Activated T-cell treated with anti-CD3 and anti-CD28 coated beads for 4 hours (primary cell): ENCODE results near the gene JAG1.

Experiments
- DNase-seq: peaks from one replicate; pipeline ENCODE4 v3.0.0-alpha.2; 2020

The JAG1 gene

DNA sequence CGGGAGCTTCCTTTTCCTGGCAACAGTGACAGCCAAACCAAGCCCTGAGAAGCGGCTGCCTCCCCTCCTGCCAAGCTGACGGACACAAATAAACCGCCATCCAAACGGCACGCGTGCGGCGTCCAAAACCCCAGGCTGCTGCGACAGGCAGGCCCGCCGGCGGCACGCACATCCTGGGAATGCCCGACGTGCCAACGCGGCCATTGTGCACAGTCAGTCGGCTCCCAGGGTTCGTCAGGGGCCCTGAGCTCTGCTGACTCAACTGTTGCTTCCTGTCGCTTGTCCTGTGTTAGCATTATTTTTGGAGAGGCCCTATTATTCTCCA, 6.8 kb downstream of the JAG1 start:
- DNase-seq, result no peak

DNA sequence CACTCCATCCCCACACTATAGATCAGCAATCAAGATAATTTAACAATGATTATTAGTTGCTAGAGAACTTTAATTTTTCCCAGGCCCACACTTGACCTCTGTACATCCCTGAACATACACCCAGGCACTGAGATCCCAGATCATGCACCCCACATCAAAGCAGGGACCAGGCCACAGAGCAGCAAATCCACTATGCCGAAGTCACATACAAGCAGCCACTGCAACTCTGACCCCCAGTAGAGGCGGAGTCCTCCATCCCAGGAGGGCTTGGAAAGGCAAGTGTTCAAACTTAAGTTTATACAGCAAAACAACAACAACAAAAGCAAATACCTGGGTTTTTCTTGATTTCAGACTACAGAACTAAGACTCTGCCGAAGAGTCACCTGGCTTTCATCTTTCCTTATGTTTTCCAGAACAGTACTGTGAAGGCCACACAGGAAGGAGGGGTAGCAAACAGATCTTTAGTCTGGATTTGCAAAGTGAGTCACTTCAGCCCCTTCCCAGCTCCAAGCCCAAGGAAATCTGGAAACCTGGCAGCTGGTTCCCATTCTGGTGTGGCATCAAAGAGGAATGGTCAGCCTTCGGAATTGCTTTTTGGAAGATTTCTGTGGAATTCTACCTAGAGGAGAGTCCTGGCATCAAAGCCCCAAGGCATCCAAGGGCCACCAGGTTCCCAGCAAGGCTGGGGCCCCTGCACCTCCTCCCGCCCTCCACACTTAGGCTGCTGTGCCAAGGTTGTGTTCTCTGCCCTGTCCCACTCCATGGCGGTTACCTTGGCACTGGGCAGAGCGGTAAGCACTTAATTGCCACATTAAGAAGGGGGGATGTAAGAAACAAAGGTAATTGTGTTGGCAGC, 7.3 kb downstream of the JAG1 start:
- DNase-seq, result no peak

DNA sequence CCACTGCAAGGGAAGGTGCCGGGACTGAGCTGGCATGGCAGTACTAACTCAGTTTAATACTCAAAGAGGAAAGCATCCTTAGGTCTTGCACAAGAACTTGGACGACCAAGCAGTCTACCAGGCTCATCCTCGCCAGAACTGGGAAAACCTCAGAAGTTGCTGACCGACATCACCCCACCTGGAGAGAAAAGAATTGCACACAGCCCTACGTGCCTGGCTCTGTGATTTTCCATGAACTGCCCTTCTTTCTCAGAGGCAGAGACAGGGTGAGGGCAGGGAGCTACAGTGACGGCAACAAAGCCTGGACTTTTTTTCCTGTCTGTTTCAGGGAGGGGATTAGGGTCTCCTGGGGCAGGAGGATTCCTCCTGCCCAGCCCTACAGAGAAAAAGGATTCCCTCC, 8.0 kb downstream of the JAG1 start:
- no peak for DNase-seq

DNA sequence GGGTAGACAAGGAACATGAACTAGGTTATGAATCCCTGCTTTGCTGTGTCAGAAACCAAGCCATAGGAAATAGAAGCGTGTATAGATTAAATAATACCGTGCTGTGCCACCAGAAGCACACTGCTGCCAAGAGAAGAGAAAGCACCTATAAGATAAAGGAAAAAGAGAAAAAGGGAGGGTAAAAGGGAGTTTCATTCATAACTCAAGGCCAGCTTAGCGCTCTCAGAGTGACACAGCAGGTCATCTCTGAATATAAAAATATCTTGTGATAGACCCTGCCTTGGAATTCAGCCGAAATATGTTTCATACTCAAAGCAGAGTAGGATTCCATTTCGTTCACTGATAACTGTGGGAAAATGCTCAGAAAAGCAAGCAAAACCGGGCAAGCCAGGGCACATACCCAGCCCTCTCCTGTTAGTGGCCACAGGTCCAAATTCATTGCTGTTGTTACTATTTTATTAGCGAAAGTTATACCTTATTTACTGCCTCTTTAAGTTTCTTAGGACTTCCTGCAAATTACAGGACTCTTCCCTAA, 8.7 kb downstream of the JAG1 start:
- DNase-seq, result no peak

DNA sequence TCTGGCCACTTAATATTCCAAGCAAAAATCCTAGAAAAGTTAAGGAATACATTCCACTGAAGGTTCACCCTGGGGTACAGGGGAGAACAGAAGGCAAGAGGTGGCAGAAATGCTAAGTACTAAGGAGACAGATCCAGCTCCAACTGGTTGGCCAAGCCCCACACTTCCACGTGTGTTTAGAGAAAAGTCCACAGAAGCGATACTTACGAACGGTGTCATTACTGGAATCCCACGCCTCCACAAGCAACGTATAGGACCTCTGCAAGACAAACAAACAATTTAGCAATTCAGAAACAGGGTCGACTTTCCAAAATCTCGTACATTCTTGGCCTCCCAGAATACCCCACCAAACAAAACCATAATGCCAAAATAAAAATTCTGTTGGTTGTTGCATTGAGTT, 10.0 kb downstream of the JAG1 start:
- DNase-seq, result no peak

DNA sequence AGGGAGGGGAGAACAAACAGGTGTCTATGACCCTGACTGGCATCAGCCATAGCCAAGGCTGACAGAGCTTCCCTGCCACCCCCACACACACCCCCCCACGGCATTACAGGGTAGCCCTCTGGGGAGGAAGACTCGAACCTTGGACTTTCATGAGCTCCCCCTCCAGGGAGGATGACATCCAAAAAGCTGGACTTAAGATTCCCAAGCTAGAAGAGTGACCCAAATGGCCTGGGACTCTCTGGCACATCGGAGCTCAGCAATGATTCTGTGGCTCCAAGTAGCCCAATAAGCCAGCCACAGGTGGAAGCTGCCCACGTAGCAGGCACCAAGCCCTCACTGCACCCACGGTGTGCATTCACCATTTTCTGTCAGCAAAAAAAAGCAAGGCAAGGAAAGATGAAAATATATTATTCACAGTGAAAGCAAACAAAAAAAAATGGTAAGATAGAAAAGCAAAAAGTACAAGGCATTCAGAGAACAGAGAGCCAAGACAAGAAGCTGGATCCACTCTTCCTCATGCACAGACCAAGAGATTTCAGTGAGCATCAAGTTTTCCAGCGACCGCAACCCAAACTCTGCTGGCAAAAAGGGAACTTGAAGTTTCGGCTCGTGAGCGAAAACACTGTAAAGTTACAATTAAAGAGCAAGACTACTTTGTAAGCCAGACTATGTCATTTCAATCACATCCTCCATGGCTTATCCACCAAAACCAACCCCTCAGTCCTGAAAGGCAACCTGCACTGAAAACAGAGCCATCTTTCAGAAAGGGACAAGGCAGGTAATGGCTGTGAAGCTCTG, 10.9 kb downstream of the JAG1 start:
- no peak for DNase-seq

DNA sequence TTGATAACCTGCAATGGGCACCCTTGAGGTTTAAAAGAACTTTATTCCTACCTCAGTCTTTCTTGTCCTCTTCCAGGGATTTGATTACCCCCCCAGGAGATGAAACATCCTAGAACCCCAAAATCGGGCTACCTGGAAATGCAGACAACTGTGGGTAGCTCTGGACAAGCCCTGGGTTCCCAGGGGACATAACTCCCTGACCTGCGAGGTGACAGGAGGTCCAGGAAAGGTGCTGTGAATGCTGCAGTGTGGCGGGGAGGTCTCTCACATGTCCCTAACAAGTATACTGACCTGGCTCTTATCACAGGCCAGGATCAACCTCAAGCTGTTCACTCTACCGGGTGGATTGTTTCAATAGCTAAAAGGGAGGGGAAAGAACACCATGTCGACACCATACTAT, 11.6 kb downstream of the JAG1 start:
- DNase-seq, result no peak

DNA sequence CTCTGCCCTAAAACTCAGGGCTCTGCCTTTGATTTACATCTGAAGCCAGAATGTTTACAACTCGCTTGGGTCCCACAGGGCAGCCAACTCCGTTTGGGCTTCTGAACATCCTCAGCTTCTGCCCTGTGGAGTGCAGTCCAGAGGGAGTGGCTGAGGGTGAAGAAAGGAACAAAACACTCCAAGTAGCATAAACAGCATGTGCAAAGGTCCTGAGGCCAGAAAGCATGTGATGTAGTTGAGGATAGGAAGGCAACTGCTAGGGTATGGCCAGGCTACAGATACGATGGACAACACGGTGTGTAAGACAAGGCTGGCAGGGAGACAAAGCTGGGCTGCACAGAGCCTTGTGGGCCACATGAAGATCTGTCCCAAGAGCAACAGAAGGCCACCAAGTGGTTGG, 12.5 kb downstream of the JAG1 start:
- DNase-seq, result no peak

DNA sequence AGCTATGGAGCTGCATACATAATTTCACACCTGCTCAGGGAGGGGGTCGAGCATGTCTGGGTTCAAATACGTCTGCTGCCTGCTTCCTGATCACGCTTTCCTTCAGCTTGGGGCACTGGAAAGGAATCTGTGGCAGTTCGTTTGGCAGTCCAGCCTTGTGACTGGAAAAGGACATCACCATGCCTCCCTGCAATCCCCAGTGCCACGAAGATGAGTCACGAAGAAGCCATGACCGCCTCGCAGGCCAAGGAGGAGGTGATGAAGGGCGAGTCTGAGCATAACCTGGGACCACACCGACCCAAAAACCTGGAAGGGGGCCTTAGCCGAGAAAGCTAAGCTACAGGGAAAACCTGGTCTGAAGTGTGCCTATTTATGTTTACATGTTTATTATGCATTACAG, 13.1 kb downstream of the JAG1 start:
- DNase-seq, result no peak

DNA sequence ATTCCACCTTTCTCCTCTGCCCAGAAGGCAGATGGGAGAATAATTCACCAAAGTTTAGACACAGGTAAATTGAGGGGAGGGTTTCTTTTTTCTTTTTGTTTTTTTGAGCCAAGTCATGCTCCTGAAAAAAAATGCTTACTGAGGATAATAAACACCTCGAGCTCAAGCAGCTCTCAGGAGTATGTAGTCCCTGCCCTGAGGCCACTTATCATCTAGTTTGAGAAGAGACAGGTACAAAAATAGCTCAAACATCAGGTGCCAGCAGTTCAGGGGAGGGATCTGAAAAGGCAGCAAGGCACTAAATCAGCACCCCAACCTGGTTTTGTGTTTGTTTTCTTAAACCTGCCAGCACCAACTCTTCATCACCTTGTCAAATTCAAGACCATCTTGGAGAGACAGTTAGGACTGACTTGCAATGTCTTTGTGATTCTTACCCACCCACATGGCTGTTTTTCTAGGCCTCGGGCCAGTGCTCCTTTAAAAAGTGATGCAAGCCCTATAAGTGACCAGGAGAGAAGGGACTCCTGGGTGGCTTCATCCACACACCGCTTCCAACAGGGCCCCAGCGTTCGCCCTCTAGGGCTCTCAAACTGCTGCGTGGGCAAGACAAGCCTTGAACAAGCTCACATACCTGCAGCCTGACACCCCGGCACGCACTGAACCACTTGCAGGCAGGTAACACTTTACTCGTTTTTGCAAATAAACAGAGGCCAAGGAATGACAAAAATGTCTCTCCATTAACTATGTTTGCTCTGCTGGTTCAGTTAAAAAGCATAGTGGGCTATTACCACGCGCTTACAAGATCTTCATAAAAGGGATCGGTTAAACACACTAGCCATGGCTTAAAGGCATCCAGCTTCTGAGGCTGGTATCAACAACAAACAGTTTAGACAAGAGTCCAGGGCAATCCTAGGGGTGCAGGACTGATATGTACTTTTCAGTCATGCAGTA, 13.9 kb downstream of the JAG1 start:
- no peak for DNase-seq

DNA sequence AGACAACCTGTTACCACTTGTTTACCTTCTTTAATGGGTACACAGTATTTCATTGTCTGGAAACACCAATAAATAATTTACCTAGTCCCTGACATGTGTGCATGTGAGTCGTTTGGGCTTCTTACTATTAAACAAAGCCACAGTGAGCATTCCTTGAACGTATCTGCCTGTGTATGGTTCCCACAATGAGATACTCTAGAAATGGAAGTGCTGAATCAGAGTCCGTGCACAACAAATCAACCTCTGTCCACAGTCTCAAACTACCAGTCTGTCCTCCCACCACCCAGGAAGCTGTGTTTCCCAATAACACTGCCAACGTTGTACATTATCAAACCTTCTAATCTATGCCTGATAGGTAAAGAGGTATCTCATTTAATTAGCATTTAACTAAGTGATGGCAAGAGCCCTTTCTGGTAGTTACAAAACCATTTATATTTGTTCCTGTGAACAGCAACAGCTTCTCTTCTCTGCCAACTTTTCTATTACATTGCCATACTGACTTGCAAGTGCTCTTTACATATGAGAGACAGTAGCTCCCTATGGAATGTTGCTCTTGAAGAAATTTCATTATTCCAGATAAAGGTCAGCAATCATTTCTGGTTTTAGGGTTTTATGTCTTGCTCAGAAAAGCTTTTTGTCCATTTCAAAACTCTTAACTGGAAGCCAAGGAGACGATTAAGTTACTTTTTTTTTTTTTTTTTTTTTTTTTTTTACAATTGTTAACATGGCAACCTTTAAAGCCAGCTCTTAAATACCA, 14.7 kb downstream of the JAG1 start:
- no peak for DNase-seq

DNA sequence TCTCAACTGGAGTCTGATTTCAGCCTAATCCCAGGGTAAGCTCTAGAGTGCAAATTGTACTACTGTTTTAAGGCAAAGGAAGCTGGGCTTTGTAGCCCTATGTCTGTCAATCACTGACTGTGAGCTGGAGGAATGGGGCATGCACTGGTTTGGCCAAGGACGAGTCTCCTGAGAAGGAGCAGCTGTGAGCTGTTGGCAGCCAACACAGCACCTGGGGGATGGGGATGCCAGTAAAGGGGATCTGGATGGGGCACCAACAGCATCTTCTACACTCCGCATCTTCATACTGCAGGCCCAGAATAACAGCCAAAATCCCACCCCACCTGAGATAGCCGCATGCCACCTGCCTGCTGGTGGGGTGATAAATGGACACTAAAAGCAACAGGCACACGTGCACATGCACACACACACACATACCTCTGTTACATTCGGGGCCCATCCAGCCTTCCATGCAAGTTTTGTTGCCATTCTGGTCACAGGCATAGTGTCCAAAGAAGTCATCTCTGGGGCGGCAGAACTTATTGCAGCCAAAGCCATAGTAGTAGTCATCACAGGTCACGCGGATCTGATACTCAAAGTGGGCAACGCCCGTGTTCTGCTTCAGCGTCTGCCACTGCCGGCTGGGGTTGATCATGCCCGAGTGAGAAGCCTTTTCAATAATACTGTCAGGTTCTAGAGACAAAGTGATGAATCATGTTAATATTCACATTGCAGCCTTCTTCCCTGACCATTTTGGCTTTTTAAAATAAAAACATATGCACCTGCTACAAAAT, 15.6 kb downstream of the JAG1 start:
- no peak for DNase-seq

DNA sequence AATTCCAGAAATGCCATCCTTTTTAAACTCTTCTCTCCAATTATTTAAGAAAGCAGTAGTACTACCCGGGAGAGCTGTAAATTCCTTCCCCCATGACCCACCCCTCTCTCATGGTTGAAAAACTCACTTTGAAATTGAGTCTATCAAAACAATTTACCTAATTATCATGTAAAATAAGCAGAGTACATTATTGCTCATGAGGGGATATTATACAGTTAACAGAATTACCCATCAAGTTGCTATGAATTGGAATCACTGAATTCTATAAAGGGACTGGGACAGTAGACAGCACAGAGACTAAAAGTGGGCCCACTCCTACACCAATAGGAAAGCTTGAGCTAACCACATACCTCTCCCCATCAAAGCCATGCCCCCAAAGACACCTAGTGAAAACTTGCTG, 16.3 kb downstream of the JAG1 start:
- DNase-seq, result no peak

DNA sequence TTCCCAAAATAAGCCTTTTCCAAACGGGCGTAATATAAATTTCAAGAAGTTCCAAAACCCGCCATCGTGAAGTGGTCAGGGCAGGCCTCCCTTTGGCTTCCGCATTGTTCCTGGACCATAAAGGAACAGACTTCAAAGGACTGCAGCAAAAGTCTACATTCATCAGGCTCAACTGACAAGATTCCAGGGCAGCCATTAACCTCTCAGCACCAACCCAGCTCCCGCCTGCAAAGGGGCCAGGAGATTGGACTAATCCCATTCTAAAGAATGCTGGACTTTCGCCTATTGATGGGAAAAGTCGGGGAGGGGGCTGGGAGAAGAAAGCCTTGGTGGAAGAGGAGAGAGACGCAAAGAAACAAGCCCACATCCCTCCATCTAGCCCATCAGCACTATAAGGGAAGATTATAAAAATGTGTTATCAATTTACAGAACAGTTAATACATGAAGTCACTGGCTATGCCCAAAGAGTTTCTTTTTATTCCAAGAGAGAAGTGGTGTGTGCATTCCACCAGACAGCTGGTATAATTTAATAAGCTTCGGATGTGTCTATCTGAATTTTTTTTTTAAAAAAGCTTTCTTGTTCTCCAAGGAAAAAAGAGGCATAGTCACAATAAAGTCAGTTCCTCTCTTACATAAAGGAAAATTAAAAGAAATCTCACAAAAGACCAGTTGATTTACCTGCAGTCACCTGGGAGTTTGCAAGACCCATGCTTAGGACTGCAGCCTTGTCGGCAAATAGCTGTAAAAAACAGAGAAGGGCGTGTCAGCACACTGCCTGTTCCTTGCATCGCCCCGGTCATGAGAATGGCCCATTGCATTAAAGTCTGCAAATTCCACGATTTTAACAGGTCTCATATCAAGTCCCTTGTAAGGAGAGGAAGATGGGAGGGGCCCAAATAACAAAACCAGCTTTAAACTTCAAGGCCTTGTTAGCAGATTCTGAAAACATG, 17.8 kb downstream of the JAG1 start:
- DNase-seq, result no peak

DNA sequence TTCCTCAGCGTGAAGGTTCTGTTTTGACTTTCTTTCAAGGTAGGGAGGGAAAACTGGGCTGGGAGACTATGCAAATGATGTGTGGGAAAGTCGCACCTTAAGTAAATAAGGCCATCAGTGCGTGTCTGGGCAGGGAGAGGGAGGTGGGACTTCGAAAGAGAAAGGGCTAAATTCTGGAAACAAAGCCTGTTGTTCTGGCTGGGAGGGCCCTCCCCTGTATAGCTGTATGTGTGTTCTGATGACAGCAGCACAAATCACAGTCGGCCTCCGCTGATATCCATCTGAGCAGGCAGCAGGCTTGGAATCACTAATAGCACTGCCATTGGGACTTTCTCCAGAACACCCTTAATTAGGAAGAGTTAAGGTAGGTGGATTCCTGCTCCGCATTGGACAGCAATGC, 19.2 kb downstream of the JAG1 start:
- DNase-seq, result no peak

DNA sequence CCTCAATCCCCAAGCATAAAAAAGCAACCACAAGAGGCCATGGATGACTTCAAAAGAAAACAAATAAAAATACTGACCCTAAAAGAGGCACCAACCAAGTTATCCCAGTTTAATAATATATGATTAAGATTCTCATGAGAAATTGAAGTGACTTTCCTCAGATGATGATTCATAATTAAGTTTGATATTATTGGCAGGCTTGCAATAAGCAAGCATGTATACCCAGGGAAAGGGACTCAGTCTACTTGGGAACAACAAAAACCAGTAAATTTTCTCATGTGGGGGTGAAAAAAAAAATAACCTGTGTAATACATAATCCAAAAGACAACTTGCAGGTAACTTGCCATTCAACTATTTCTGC, 19.6 kb downstream of the JAG1 start:
- no peak for DNase-seq

DNA sequence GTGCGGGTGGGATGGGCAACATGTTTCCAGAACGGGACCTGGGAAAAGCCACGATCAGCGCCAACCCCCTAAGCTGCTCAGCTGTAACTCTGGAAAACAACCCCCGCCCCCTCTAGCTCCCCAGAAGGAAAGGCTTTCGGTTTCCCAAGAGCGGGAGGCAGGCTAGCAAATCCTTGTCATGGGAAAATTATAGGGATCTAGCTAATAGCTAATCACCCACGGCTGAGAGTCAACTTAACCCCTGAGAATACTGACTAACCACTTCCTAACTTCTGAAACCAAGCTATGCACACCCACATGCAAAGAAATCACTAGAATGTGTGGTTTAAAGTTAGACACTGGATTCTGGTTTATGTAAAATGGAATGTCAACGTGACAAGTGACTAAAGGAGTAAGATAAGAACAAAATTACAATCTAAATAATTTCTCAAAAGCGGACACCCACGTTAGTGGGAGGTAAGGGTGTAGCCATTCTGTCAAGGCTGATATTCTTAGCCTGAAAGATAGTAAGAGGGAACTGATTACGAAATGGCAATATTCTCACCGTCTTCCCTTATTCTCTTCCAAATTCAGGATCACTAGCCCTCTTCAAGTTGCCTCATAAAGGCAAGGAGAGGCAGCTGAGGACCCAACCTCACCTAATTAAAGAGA, 20.1 kb downstream of the JAG1 start:
- DNase-seq, result no peak

DNA sequence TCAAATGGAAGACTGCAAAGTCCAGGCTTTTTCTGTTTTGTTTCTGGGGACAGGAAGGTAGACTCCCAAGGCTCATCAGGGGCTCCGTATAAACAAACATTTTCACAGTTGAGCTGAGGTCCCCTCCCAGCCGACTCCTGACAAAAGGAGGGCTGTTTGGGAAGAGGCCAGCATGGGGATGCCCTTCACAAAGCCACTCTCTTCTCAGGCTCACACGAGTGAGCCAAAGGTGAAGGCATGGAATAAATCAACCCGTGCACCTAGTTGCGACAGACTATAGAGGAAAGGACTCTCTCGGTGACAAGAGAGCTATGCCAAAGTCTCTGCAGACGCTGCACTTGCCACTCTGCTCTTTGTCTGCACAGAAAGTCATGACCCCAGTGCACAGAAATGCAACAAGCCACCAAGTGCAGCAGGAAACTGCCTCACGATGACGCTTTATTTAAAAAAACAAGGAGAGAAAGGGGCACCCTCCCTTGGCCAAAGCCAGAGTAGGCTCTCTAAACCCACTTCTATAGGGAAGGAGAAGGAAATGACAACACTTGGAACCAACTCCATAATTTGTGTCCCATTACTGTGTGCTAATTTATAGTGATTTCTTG, 21.0 kb downstream of the JAG1 start:
- DNase-seq, result no peak

DNA sequence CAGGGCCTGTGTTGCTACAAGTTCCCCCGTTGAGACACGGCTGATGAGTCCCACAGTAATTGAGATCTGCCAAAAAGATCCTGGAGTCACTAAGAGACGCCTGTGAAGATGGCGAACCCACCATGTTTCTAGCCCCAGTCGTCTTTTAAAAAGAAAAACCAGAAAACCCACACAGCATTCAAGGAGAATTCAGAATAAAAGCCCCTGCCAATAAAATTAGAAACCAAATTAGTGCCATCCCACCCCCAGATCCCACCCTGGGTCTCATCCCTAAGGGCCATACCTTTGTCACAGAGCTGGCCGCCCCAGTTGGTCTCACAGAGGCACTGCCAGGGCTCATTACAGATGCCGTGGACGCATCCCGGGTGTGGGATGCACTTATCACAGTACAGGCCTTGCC, 21.6 kb downstream of the JAG1 start:
- no peak for DNase-seq
